KBM-7 (cell line): Measurements from ENCODE around the gene KCTD20.
"Not testable (repeated sequence)": the region's sequence is repeated elsewhere in the genome, so short reads cannot be mapped to it uniquely, and the experiment has no call there.

Experiments used
- DNase-seq: peaks from one replicate; pipeline ENCODE4 v3.0.0-alpha.2; 2015
- in situ Hi-C: fragments of 300-500 bp; cut with MboI; formaldehyde crosslinking; loops from 2 replicates; pipeline ENCODE4 v1.14.3; 2020; ENCODE audit warnings: low sequenced_read_pairs, low pct_unique_long_range_greater_than_20kb, mixed read lengths

The KCTD20 gene

DNA sequence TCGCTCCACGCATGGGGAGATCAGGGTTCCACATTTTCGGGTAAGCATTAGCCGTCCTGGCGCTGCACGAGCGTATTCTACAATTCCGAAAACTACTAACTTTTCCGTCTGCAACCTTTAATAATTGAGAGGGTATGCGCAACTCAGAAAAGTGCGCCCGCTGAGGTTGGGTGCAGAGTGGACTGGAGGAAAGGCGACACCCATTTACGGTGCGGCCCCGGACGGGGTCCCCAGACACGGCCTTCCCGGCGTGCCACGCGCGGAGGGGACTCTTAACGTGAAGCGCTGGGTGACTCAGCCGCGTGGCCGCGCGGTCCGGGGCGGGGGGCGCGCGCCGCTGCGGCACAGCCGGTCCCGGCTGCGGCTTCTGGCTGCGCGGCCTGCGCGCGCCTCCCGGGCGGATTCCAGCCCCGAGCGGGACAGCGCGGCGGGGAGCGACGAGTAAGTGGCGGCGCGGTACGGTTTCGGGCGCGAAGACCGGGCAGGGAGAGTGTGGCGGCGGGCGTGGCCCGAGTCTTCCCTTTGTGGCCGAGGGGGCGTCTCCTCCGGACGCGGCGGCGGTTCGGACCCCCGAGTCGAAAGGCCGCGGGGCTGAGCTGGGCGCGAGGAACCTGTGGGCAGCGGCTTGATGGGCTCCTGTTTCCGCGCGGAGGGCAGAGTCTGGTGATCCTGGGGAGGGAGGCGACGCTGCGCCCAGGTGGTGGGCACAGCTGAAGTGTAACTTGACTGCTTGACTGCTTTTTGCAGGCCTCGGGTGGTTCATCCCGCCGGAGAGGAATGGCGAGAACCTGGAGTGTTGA is at the start of gene KCTD20, which contains the start of gene PXT1:
KCTD20 (plus strand) TSS at position 330 of the 800 bp plus-strand sequence. CDS start 27,098 bp downstream, outside the sequence.
PXT1 (minus strand) TSS at position 184 of the 800 bp plus-strand sequence. CDS start 16,772 bp downstream, outside the sequence.
- in situ Hi-C loops, result no loop called here

DNA sequence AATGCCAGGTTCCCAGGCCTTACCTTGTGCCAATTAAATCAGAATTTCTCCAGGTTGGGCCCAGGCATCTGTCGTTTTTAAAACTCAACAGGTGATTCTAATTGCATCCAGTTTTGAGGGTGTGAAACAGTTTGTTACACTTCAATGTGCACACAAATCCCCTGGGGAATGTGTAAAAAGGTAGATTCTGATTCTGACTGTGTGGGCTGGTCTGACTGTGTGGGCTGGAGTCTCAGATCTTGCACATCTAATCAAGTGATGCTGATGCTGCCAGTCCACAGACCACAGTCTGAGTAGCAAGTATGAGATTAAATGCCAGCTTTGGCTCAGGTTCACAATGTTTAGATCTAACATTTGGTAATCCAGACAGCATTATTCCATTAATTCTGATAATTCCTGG is 42.8 kb upstream of the KCTD20 start:
- DNase-seq, result no peak
- in situ Hi-C loops, result no loop called here

More for the DNA sequence above, at the start of gene KCTD20, which contains the start of gene PXT1:
- peak; percentile 84 for DNase-seq

DNA sequence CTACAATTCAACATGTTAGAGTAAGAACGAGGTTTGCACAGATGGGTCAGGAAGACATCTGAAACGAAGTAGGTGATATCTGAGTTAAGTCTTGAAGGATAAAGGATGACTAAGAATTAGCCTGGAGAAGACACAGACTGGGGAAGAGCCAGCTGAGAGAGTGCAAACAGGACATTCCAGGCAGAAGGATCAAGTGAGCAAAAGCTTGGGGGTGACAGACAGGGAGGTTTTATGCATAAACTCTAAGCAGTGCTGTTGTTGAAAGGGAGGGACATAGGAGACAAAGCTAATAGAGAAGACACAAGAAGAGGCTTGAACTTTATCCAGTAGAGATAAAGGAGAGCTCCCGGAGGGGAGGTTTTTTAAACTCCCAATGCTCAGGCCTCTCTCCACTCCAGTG is 40.3 kb upstream of the KCTD20 start:
- DNase-seq, result no peak
- in situ Hi-C loops, result no loop called here

DNA sequence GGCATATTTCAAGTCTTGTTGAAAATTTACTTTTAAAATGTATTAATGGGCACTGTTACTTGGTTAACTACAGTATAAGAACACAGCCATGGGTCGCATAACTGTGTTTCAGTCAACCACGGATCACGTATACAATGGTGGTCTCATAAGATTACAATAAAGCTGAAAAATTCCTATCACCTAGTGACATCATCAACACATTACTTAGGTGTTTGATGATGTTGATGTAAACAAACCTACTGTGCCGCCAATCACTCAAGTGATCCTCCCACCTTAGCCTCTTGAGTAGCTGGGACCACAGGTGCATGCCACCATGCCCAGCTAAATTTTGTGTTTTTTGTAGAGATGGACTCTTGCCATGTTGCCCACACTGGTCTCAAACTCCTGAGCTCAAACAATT is 38.6 kb upstream of the KCTD20 start:
- in situ Hi-C loops, result no loop called here

DNA sequence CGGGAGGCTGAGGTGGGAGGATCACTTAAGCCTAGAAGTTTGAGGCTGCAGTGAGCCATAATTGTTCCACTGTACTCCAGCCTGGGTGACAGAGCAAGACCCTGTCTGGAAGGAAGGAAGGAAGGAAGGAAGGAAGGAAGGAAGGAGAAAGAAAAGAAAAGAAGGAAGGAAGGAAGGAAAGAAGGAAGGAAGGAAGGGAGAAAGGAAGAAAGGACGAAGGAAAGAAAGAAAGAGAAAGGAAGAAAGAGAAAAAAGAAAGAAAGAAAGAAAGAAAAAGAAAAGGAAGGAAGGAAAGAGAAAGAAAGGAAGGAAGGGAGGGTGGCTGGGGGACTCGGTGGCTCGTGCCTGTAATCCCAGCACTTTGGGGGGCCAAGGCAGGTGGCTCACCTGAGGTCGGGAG is 33.1 kb upstream of the KCTD20 start:
- DNase-seq, in situ Hi-C loops: not testable (repeated sequence)

More for the DNA sequence above, 38.6 kb upstream of the KCTD20 start:
- DNase-seq, result no peak

DNA sequence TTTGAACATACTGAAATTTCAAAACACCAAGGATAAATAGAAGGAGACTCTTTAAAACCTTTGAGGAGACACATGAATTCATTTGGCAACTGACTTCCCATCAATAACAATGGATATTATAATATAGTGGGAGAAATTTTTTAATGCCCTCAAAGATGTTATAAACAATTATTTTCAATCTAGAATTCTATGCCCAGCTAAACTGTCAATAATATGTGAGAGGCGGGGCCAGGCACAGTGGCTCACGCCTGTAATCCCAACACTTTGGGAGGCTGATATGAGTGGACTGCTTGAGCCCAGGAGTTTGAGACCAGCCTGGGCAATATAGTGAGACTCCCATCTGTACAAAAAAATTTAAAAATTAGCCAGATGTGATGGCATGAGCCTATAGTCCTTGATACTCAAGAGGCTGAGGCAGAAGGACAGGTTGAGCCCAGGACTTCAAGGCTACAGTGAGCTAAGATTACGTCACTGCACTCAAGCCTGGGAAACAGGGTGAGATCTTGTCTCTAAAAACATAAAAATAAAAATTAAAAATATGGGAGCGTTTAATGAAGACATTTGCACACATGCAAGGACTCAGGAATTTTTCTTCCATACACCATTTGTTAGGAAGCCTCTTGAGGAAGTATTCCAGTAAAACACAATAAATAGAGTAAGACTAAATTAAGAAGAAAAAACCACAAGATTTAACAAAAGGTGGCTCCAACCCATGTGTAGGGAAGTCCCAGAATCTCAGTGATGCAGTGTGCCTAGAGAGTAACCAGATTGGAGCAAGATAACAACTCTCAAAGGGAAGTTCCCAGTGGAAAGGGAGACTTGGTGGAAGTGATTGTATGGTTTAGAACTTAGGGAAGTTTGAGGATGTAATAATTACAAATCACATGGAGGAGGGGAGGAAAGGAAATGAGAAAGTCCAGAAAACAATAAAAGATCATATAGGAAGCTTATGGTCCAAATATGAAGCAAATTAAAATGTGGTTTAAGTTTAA is 29.0 kb upstream of the KCTD20 start:
- no peak for DNase-seq
- in situ Hi-C loops, result no loop called here

DNA sequence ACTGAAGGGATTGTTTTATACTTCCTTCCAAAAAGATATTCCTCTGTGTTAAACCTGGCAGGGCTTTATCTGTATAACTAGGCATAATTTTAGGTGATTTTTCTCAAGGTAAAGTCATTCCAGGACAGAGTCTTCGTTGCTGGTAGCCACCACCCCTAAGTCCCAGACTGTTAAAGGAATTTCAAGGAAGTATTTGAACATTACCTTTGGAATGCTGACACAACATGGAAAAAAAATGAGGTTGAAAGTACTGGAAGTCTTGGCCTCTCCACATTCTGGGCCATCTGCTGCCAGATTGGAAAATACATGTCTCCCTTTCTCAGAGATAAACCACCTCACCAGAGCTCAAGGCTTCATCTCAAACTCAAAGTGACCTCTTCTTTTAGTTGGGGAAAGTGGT is 28.3 kb upstream of the KCTD20 start:
- in situ Hi-C loops, result no loop called here
- no peak for DNase-seq

DNA sequence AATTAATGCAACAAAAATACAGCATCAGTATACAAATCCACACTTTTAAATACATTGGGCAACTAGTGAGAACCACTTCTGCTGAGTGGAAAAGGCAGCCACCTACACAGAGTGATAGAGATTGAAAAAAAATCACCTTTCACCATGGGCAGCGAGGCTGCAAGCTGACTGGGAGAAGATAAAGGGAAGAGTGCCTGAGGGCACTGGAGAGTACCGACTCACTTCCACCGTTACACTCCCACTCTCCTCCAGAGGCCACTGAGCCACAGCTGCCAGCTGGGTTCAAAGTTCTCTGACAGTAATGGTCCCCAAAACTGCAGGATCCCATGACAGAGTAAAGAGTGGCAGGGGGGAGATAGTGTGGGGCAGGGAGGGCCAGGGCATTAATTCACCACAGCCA is 24.2 kb upstream of the KCTD20 start:
- in situ Hi-C loops, result no loop called here
- no peak for DNase-seq

DNA sequence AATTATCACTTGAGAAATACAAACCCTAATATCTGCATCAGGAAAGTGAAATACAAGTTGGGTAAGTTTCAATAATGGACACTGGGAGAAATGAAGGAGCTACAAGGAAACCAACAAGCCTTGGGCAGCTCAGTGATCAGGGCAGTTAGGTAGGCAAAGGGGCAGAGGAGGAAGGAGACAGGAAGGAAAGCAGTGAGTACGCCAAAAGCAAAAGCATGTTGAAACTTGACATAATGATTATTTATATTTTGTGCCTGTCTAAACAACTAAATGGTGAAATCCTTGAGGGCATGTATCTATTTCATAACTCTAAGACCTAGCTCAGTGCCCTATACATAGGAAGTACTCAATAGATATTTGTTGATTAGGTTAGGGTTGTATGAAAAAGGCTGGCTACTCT is 23.5 kb upstream of the KCTD20 start:
- DNase-seq, result no peak
- in situ Hi-C loops, result no loop called here

DNA sequence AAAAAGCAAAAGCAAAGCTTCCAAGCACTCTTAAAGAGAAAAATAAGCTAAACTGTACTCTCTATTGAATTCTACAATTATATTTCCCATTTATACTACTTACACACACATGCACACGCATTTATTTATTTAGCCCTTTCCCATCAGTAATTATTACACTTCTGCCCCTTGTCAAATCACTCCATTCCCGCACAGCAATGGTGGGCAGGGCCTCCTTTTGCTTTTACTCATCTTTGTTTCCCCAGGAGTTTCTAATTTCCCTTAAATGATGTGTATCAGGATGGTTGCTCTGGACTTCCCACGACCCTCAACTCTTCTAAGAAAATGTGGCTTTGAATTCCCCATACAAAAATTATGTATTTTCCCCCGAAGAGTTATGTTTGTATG is 20.1 kb upstream of the KCTD20 start:
- in situ Hi-C loops, result no loop called here
- DNase-seq, result no peak

DNA sequence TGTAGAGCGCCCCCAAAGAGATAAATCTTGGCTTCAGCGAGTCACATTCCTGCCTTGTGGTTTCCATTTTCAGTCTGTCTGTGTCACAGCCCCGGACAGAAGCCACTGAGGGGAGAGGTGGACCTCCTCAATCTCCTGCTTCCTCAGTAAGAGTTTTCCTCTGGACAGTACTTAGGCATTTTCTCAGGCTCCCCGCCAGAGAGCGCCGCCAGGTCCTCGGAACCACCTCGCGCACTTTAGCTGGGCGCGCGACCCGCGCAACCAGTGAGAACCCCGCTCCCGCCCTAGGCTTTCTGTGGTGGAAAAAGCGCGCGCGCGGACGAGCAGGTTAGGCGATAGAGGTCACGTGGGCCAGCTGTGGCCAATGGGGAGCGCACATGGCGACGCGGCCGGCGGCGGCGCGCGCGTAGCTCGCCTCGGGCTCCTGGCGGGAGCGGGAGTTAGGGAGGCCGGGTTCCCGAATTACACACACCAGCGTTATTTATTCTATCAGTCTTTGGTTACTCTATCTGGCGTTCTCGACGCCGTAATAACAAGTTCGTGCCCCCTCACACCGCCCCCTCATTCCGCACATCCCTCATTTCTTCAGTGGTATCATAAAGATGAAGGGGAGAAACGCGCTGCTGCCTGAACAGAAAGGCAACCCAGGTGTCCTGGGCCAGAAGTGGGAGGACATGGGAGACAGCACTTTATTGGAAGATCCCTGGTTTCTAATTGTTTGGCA is 19.5 kb upstream of the KCTD20 start:
- in situ Hi-C loops, result no loop called here
- peak; percentile 98 for DNase-seq

DNA sequence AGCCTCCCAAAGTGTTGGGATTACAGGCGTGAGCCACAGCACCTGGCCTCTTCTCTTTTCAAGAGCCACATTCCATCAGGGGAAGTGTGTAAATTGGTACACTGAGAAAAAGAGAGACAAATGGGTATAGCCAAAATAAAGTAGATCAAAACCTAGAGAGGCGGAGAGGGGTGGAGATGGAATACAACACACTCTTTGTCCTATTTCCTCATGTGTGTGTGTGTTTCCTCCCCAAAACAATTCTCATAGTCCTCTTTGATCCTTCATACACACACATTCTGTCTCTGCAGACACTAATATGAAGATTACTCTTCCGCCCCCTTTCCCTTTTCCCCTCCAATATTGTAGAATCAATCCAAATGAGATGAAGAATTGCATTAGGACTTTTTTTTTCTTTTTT is 16.2 kb upstream of the KCTD20 start:
- no peak for DNase-seq
- in situ Hi-C loops, result no loop called here

DNA sequence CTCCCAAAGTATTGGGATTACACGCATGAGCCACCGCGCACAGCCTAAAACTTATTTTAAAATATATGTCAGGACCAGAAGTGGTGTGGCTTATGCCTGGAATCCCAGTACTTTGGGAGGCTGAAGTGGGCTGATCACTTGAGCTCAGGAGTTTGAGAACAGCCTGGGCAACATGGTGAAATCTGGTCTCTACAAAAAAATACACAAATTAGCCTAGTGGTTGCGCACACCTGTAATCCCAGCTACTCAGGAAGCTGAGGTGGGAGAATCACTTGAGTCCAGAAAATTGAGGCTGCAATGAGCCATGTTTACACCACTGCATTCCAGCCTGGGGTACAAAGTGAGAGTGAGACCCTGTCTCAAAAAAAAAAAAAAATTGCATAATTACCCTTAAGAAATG is 13.9 kb upstream of the KCTD20 start:
- no peak for DNase-seq
- in situ Hi-C loops, result no loop called here

DNA sequence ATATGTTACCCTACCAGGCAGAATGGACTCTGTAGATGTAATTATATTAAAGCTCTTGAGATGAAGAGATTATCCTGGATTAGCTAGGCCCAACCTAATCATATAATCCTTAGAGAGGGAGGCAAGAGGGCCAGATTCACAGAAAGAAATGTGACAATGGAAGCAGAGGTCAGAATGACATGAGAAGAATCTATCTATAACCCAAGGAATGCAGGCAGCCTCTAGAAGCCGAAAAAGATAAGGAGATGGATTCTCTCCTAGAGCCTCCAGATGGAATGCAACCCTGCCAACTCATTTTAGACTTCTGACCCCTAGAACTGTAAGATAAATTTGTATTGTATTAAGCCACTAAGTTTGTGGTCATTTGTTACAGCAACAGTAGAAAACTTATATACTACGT is 12.4 kb upstream of the KCTD20 start:
- no peak for DNase-seq
- in situ Hi-C loops, result no loop called here

DNA sequence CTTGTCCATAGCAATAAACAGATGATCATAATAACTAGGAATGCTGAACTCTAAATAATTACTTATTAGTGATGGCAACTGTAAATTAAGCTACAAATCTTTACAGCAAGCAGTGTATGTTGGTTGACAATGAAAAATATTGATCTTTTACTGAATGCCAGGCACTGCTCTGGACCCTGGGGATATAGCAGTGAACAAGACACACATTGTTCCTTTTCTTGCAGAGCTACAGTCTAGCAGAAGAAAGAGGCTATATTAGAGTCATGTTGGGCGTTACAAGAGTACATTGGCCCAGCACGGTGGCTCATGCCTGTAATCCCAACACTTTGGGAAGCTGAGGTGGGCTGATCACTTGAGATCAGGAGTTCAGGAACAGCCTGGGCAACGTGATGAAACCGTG is 11.6 kb upstream of the KCTD20 start:
- in situ Hi-C loops, result no loop called here
- no peak for DNase-seq

DNA sequence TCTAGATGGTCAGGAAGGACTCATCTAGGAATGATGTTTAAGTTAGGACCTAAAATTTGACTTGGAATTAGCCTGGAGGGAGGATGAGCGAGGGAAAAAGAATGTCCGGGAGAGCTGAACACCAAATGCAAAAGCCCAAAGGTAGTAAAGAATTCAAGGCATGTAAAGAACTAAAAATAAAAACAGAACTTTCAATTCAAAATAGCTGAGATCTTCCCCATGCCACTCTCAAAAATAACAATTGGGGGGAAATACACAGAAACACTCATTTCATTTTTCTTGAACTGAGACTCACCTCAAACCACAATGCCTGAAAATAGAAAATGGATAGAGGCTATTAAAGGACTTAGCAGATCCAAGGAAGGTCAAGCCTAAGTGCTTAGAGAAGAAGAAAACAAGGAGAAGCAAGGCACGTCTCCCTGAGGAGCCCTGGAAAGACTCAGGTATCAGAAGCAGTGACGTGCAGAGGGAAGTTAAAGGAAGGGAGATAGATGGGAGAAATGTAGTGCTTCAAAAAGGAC is 10.6 kb upstream of the KCTD20 start:
- DNase-seq, result no peak
- in situ Hi-C loops, result no loop called here

DNA sequence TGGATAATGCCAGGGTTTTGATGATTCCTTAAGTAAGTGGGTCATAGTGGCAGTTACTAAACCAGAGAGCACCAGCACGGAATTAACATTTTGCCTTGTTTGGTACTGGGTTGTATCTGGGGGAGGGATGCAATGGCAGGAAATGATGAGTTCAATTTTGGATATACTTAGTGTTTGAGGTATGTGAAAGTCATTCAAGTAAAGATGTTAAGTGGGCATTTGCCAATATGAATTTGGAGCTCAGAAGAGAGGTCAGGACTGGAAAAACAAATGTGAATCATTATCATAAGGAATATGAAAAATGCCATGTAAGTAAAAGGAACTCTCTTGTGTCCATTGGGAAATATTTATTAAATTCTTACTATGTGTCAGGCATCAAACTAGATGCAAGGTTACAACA is 6.3 kb upstream of the KCTD20 start:
- in situ Hi-C loops, result no loop called here
- DNase-seq, result no peak

DNA sequence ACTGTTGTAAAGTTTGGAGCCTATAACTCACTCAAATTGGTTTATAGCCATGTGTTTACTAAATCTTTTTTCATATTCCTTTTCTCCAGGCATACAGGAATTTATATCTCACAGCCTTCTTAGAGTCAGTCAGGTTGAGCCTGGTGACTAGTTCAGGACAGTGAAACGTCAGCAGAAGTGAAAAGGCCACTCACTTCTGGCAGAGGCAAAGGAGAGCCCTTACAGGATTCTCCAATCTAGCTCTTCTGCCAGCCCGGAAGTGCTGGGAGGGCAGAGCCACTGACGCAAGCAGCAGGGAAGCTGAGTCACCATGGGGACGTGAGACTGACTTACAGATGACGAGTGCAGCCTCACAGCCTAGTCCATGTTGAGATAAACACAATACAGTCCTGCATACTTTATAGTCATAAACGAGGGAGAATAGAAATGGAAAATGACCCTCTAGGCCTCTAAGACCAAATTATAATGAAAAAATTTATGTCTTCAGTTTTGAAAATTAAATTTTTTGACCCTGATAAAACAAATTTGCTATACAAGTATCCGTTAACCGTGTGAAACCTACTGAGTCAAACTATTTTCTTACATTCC is 1.4 kb upstream of the KCTD20 start:
- DNase-seq, result peak; percentile 92
- in situ Hi-C loops, result no loop called here
